SH-SY5Y (cell line): ENCODE results near the gene ANKRD13C.

ENCODE experiments used
- GATA2 ChIP-seq: IDR thresholded peaks from 2 replicates; pipeline ENCODE4 v1.6.1; 2011; ENCODE audit warnings: mild to moderate bottlenecking, low read depth, low read length
- GATA3 ChIP-seq: IDR thresholded peaks from 2 replicates; pipeline ENCODE4 v1.6.1; 2011; ENCODE audit warnings: low read depth, mild to moderate bottlenecking, low read length, moderate library complexity

- no peak for TF ChIP-seq GATA2
- TF ChIP-seq GATA3, result no peak
Measured at GRCh38 chr1:70211541-70211940, 143.0 kb downstream of the ANKRD13C start.
